GM12891 (cell line): ENCODE measurements around the gene CHRM5.

ENCODE experiments used
- POLR2A ChIP-seq: IDR thresholded peaks from 2 replicates; pipeline ENCODE4 v1.6.1; 2011; ENCODE audit warnings: low read depth, low read length, control low read depth
- POLR2AphosphoS5 ChIP-seq: IDR thresholded peaks from 2 replicates; pipeline ENCODE4 v1.6.1; 2011; ENCODE audit warnings: low read depth, low read length, control low read depth
- TAF1 ChIP-seq: IDR thresholded peaks from 2 replicates; pipeline ENCODE4 v1.6.1; 2011; ENCODE audit warnings: low read depth, low read length, control low read depth

- TF ChIP-seq TAF1 = peak; percentile 6; the same call in 1 of the 2 replicates
- 0 out of 2 replicates have a peak, but pooled peaks have one; percentile 13 for TF ChIP-seq POLR2AphosphoS5
- TF ChIP-seq POLR2A = no peak
These were observed 71.5 kb downstream of the CHRM5 start for GRCh38 chr15:34039790-34040113.
